IPS DF 6.9 (cell line): Measurements from ENCODE around the gene MDH1.
A peak's percentile ranks its signal among the peaks of the same experiment; 100 is the strongest.
"Not testable (repeated sequence)": the region's sequence is repeated elsewhere in the genome, so short reads cannot be mapped to it uniquely, and the experiment has no call there.

Experiments used
- DNase-seq: peaks from one replicate; pipeline ENCODE4 v3.0.0-alpha.2; 2013; ENCODE audit warnings: low read depth, low spot score
- H3K27ac ChIP-seq: one replicate; pipeline ENCODE4 v1.5.1; 2013; ENCODE audit warnings: low read length, control low read depth
- H3K27me3 ChIP-seq: 2 replicates; pipeline ENCODE4 v1.6.1; 2013; ENCODE audit warnings: mild to moderate bottlenecking, low read length; ENCODE audit not compliant: control insufficient read depth, insufficient read depth
- H3K36me3 ChIP-seq: 2 replicates; pipeline ENCODE4 v1.6.1; 2013; ENCODE audit warnings: low read length; ENCODE audit not compliant: control insufficient read depth, insufficient read depth
- H3K4me1 ChIP-seq: 2 replicates; pipeline ENCODE4 v1.6.1; 2013; ENCODE audit warnings: low read length; ENCODE audit not compliant: control insufficient read depth, insufficient read depth
- H3K4me3 ChIP-seq: 2 replicates; pipeline ENCODE4 v1.5.1; 2013; ENCODE audit warnings: mild to moderate bottlenecking, low read length
- H3K9me3 ChIP-seq: 2 replicates; pipeline ENCODE4 v1.6.1; 2013; ENCODE audit warnings: low read length, inconsistent platforms; ENCODE audit not compliant: control insufficient read depth, insufficient read depth
- WGBS: extraction: QIAGEN DNeasy Blood & Tissue Kit; methylation state at CpG from one replicate; pipeline ENCODE4 v1.1.7; 2013; ENCODE audit warnings: mixed read lengths, missing lambda C conversion rate; ENCODE audit not compliant: insufficient read length, insufficient coverage; 5-methylcytosine and 5-hydroxymethylcytosine counted together

MDH1 gene

DNA sequence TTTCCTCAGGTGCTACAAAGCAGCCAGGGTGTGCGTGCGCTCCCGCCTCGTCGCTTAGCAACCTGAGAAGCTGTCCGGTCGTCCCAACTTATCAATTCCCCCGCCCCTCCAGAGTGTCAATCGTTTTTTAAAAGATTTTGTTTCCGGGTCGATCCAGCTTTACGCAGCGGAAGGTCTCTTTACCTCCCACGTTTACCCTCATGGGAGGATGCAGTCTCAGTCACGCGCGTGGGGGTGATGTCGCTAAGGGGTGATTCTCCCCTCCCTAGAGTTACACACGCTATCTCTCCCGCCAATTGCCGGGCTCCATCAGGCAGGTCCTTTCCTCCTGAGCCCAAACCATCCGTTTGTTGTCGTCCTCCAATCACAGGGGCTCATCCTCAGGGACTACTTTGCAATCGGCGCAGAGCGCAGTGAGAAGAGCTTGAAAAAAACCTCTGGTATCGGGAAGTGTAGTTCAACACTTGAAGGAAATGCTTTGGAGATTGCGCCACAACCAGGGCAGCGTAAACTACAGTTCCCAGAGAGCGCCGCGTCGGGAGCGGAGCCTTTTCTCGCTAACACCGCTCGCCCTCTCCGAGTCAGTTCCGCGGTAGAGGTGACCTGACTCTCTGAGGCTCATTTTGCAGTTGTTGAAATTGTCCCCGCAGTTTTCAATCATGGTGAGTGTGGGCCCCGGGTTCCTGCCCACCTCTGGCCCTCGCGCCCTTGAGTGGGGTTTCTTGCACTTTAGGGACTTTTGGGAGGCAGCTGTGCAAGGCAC, at the start of gene MDH1, which contains the start of gene WDPCP:
TSS of gene MDH1 (plus strand) at position 579 of the 763 bp plus-strand sequence. CDS start at position 660, 81 bp downstream.
TSS of gene WDPCP (minus strand) at position 93 of the 763 bp plus-strand sequence. CDS start 206 bp downstream, outside the sequence.
- WGBS: no CpG with 5 or more reads among the region's 44 CpGs
- Histone ChIP-seq H3K4me3 (peak within 1 kb of the TSS; percentile 86), H3K27ac (no peak within 1 kb of the TSS), H3K36me3 (no peaks in the 10 kb centered on the region), H3K4me1 (no peaks in the 10 kb centered on the region), H3K9me3 (no peaks in the 10 kb centered on the region), H3K27me3 (no peaks in the 10 kb centered on the region)
- DNase-seq: peak; percentile 99

- Histone ChIP-seq H3K36me3 (no peaks in the 10 kb centered on the region), H3K9me3 (no peaks in the 10 kb centered on the region), H3K4me3 (no peak overlapping the region), H3K4me1 (no peaks in the 10 kb centered on the region), H3K27ac (no peak overlapping the region), H3K27me3 (no peaks in the 10 kb centered on the region)
- no peak for DNase-seq
- WGBS: no CpG with 5 or more reads among the region's 6 CpGs
Observed at GRCh38 chr2:63539416-63540162, 49.2 kb upstream of the MDH1 start.

DNA sequence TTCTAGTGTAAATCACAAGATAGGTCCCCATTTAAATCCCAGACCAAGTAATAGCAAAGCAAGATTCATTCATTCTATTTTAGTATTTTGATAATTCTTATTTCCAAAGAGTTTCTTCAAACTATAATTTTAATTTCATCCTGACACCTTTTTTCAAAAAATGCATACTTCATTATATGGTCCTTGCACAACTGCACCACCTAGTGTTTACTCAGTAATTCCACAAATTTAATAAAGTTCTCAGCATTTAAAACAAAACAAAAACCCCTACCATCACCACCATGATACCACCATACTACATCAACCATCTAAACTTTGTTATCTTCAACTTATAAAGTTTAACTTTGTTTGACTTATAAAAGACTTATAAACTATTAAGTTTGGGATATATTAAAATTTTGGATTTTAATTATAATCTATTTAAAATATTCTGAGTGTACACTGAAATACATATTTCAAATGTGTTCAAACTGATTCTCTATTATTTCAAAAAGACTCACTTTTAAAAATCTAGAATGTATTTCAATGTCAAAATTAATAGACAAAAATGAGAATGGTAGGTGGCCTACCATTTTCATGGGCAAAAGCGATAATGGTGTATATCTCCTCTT, 44.6 kb upstream of the MDH1 start:
- H3K27ac ChIP-seq: no peak overlapping the region
- DNase-seq: no peak
- no peak overlapping the region for H3K4me3 ChIP-seq
- H3K36me3 ChIP-seq: no peaks in the 10 kb centered on the region
- no peaks in the 10 kb centered on the region for H3K27me3 ChIP-seq
- no peaks in the 10 kb centered on the region for H3K4me1 ChIP-seq
- WGBS: no CpG with 5 or more reads among the region's 1 CpG
- no peaks in the 10 kb centered on the region for H3K9me3 ChIP-seq

GRCh38 chr2:63545023-63545422, 43.7 kb upstream of the MDH1 start:
- Histone ChIP-seq H3K27me3 (no peaks in the 10 kb centered on the region), H3K27ac (no peak overlapping the region), H3K4me1 (no peaks in the 10 kb centered on the region), H3K9me3 (no peaks in the 10 kb centered on the region), H3K36me3 (no peaks in the 10 kb centered on the region), H3K4me3 (no peak overlapping the region)
- no peak for DNase-seq
- no CpG with 5 or more reads among the region's 2 CpGs for WGBS

- Histone ChIP-seq H3K4me1 (no peaks in the 10 kb centered on the region), H3K4me3 (no peak overlapping the region), H3K36me3 (no peaks in the 10 kb centered on the region), H3K9me3 (no peaks in the 10 kb centered on the region), H3K27ac (no peak overlapping the region), H3K27me3 (no peaks in the 10 kb centered on the region)
- DNase-seq: no peak
- no CpG with 5 or more reads among the region's 4 CpGs for WGBS
Observed at GRCh38 chr2:63553049-63553448, 35.7 kb upstream of the MDH1 start.

DNA sequence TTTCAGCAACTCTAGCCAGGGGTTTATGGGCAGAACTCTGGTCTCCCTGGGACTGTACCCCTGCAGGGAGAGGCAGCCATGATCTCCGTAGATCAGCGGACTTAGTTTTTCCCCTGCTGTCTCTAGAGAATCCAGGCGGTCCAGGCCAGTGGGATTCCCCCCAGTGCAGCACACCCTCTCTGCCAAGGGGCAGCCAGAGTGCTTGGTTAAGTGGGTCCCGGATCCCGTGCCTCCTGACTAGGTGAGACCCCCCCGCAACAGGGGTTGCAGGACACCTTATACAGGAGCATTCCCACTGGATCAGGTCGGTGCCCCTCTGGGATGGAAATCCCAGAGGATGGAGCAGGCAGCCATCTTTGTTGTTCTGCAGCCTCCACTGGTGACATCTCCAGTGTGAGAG, 33.5 kb upstream of the MDH1 start:
- Histone ChIP-seq H3K27me3 (no peaks in the 10 kb centered on the region), H3K4me3 (no peak overlapping the region), H3K9me3 (no peaks in the 10 kb centered on the region), H3K4me1 (no peaks in the 10 kb centered on the region), H3K36me3 (no peaks in the 10 kb centered on the region), H3K27ac (no peak overlapping the region)
- no CpG with 5 or more reads among the region's 7 CpGs for WGBS
- no peak for DNase-seq

DNA sequence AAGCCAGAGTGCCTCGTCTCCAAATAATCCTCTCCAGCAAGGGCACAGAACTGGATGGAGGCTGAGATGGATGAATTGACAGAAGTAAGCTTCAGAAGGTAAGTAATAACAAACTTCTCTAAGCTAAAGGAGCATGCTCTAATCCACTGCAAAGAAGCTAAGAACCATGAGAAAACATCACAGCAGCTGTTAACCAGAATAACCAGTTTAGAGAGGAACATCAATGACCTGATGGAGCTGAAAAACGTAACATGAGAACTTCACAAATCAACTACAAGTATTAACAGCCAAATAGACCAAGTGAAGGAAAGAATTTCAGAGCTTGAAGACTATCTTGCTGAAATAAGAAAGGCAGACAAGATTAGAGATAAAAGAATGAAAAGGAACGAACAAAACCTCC, 32.8 kb upstream of the MDH1 start:
- no peak overlapping the region for H3K27ac ChIP-seq
- no peaks in the 10 kb centered on the region for H3K9me3 ChIP-seq
- no peak for DNase-seq
- no peaks in the 10 kb centered on the region for H3K4me1 ChIP-seq
- H3K4me3 ChIP-seq: no peak overlapping the region
- no CpG with 5 or more reads among the region's 3 CpGs for WGBS
- H3K27me3 ChIP-seq: no peaks in the 10 kb centered on the region
- no peaks in the 10 kb centered on the region for H3K36me3 ChIP-seq

DNA sequence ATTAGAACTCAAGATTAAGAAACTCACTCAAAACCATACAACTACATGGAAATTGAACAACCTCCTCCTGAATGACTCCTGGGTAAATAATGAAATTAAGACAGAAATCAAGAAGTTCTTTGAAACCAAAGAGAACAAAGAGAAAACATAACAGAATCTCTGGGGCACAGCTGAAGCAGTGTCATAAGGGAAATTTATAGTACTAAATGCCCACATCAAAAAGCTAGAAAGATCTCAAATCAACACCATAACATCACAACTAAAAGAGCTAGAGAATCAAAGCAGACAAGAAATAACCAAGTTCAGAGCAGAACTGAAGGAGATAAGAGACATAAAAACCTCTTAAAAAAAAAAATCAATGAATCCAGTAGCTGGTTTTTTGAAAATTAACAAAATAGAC, 30.9 kb upstream of the MDH1 start:
- H3K27me3 ChIP-seq, H3K9me3 ChIP-seq, H3K27ac ChIP-seq, H3K4me3 ChIP-seq, DNase-seq, H3K36me3 ChIP-seq, H3K4me1 ChIP-seq: not testable (repeated sequence)

DNA sequence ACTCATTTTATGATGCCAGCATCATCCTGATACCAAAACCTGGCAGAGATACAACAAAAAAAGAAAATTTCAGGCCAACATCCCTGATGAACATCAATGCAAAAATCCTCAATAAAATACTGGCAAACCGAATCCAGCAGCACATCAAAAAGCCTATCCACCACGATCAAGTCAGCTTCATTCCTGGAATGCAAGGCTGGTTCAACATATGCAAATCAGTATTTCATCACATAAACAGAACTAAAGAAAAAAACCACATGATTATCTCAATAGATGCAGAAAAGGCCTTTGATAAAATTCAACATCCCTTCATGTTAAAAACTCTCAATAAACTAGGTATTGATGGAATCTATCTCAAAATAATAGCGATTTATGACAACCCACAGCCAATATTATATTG, 29.8 kb upstream of the MDH1 start:
- H3K4me3 ChIP-seq, H3K9me3 ChIP-seq, H3K27ac ChIP-seq, H3K4me1 ChIP-seq, H3K36me3 ChIP-seq, DNase-seq, H3K27me3 ChIP-seq: not testable (repeated sequence)
- WGBS: no CpG with 5 or more reads among the region's 3 CpGs

DNA sequence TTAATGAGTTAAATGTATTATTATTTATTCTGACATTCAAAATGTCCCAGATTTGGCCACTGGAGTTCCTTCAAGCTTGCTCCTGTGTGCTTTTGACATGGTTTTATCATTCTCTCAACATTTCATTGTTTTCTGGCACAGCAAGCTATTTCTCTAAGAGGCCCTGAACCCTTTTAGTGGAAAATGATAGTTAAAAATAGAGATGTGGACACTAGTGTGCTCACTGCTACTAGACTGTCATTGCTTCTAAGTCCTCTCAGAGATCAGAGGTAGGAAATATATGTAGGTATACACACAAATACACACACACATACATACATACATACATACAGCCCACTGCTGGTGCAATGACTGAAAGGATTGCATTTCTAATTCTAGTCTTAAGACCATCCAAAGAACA, 26.0 kb upstream of the MDH1 start:
- Histone ChIP-seq H3K27me3 (no peaks in the 10 kb centered on the region), H3K4me1 (no peaks in the 10 kb centered on the region), H3K9me3 (no peaks in the 10 kb centered on the region), H3K27ac (no peak overlapping the region), H3K36me3 (no peaks in the 10 kb centered on the region), H3K4me3 (no peak overlapping the region)
- no peak for DNase-seq
